K562 (cell line): ENCODE data around the gene CTSL. TPM values are rescaled to one million over a fixed set of nuclear protein-coding genes. Genes with fewer than 3 reads are reported as not detected.

ENCODE experiments used
- ATAC-seq: fragments of 200-7000 bp; cut with Tn5 transposase; 3 replicates; pipeline ENCODE4 v1.9.1; 2020; ENCODE audit warnings: moderate library complexity
- BruUV-seq: library from RNA; stranded (reverse); fragments of 400-500 nt; replicated peaks from 2 replicates; lab custom pipeline; 2021; lab: Mats Ljungman, UMichigan
- CTCF ChIA-PET: fragments of 300-600 bp; formaldehyde crosslinking; extraction: SDS; loops from one replicate; lab custom pipeline; 2021; ENCODE audit warnings: low intra/inter-chr PET ratio; lab: Yijun Ruan, JAX
- POLR2A ChIA-PET: fragments of 300-600, 350-650 bp; sonication (Branson Sonifier 250); formaldehyde crosslinking; extraction: SDS; loops from one replicate; lab custom pipeline; 2021; ENCODE audit warnings: antibody characterized with exemption, inconsistent platforms; lab: Yijun Ruan, JAX
- DNase-seq, 4 experiments: peaks; one replicate each; pipeline versions ENCODE4 v3.0.0 to v3.0.0-alpha.2; 2011 to 2018; ENCODE audit warnings: low spot score in 3 of 4, mixed read lengths in 3 of 4; ENCODE audit errors: extremely low read depth in 1 of 4
- FAIRE-seq: peaks from 2 replicates; lab custom pipeline; 2011; peaks lifted over from hg19 to GRCh38; lab: Jason Lieb, UNC
- H2AFZ ChIP-seq: 2 replicates; pipeline ENCODE4 v1.6.0; 2011; ENCODE audit warnings: low read depth, low read length, control low read depth, inconsistent platforms
- H3K27ac ChIP-seq: fragments of 200-600 bp; 3 replicates; pipeline ENCODE4 v1.8.0; 2011; ENCODE audit warnings: low read depth, mild to moderate bottlenecking, control low read depth, inconsistent platforms, low read length, moderate library complexity, mixed read lengths; ENCODE audit errors: extremely low read depth
- H3K27me3 ChIP-seq, 2 experiments: fragments of 300-600 bp in 1 of 2; 2 replicates in 1 of 2; 3 replicates in 1 of 2; pipeline versions ENCODE4 v1.6.0 to v1.8.0; 2011; ENCODE audit warnings: inconsistent platforms in 2 of 2, low read length in 2 of 2, mild to moderate bottlenecking in 1 of 2, mixed read lengths in 1 of 2, moderate library complexity in 1 of 2; ENCODE audit not compliant: control insufficient read depth in 2 of 2, insufficient read depth in 2 of 2
- H3K36me3 ChIP-seq: fragments of 300-600 bp; 3 replicates; pipeline ENCODE4 v1.8.0; 2011; ENCODE audit warnings: mild to moderate bottlenecking, low read length, inconsistent platforms; ENCODE audit not compliant: control insufficient read depth, insufficient read depth
- H3K4me1 ChIP-seq, 2 experiments: fragments of 200-600 bp in 1 of 2; replicated peaks in 1 of 2; 2 replicates in 1 of 2; 3 replicates in 1 of 2; pipeline versions ENCODE4 v1.5.1 to v1.8.0; 2011; ENCODE audit warnings: inconsistent platforms in 2 of 2, low read length in 2 of 2, mild to moderate bottlenecking in 1 of 2, mixed read lengths in 1 of 2, moderate library complexity in 1 of 2; ENCODE audit not compliant: control insufficient read depth in 2 of 2, insufficient read depth in 2 of 2
- H3K4me2 ChIP-seq: 2 replicates; pipeline ENCODE4 v1.6.1; 2011; ENCODE audit warnings: low read length, control low read depth, inconsistent platforms, mixed read lengths; ENCODE audit not compliant: insufficient read depth
- H3K4me3 ChIP-seq: fragments of 200-600 bp; sonication (generic), shearing (Covaris generic); 2 replicates; pipeline ENCODE4 v1.5.1; 2016; ENCODE audit warnings: control low read depth, inconsistent platforms
- H3K79me2 ChIP-seq: fragments of 200-600 bp; 3 replicates; pipeline ENCODE4 v1.8.0; 2011; ENCODE audit warnings: low read length, inconsistent platforms; ENCODE audit not compliant: control insufficient read depth, insufficient read depth
- H3K9ac ChIP-seq, 2 experiments: 2 replicates each; pipeline versions ENCODE4 v1.6.0 to v1.6.1; 2011; ENCODE audit warnings: low read depth in 2 of 2, low read length in 2 of 2, control low read depth in 1 of 2, inconsistent platforms in 1 of 2, mild to moderate bottlenecking in 1 of 2, mixed read lengths in 1 of 2; ENCODE audit not compliant: insufficient read depth in 1 of 2
- H3K9me1 ChIP-seq: one replicate; pipeline ENCODE4 v1.6.0; 2011; ENCODE audit warnings: inconsistent platforms, mild to moderate bottlenecking, low read length, moderate library complexity; ENCODE audit not compliant: control insufficient read depth, insufficient read depth
- H3K9me3 ChIP-seq: replicated peaks from 2 replicates; pipeline ENCODE4 v1.5.1; 2011; ENCODE audit warnings: low read depth, low read length, inconsistent platforms; ENCODE audit not compliant: control insufficient read depth, insufficient read depth
- H4K20me1 ChIP-seq: replicated peaks from 2 replicates; pipeline ENCODE4 v1.6.1; 2011; ENCODE audit warnings: low read length, inconsistent platforms, mixed read lengths; ENCODE audit not compliant: control insufficient read depth, insufficient read depth
- ATF3 ChIP-seq, 2 experiments: fragments of 450-650 bp in 1 of 2; sonication (generic) in 1 of 2; formaldehyde crosslinking in 1 of 2; IDR thresholded peaks in 1 of 2; conservative IDR thresholded peaks in 1 of 2; 2 replicates each; pipeline versions ENCODE4 v1.6.1 to v1.8.1; 2016 to 2023; ENCODE audit warnings: mild to moderate bottlenecking in 2 of 2, moderate library complexity in 2 of 2, inconsistent platforms in 1 of 2, missing genetic modification reagents in 1 of 2
- C11orf30 ChIP-seq: fragments of 450-650 bp; IDR thresholded peaks from 2 replicates; pipeline ENCODE4 v1.6.1; 2016; ENCODE audit warnings: low read depth, mild to moderate bottlenecking
- ESRRA ChIP-seq: fragments of 450-650 bp; IDR thresholded peaks from 2 replicates; pipeline ENCODE4 v1.6.1; 2014; ENCODE audit warnings: low read depth, mild to moderate bottlenecking, moderate library complexity, borderline replicate concordance
- ID3 ChIP-seq, 2 experiments: fragments of 250-450 bp in 1 of 2; fragments of 450-650 bp in 1 of 2; sonication (Bioruptor Pico) in 1 of 2; IDR thresholded peaks; 2 replicates each; pipeline versions ENCODE4 v1.6.1 to v1.8.0; 2016 to 2021; ENCODE audit warnings: mild to moderate bottlenecking in 2 of 2, moderate library complexity in 2 of 2, missing compliant biosample characterization in 1 of 2, missing genetic modification characterization in 1 of 2
- MAFG ChIP-seq: fragments of 450-650 bp; conservative IDR thresholded peaks from 2 replicates; pipeline ENCODE4 v1.6.1; 2016; ENCODE audit warnings: missing genetic modification characterization, missing compliant biosample characterization
- NR0B1 ChIP-seq: fragments of 450-650 bp; IDR thresholded peaks from one replicate; pipeline ENCODE4 v1.6.1; 2018; ENCODE audit warnings: mild to moderate bottlenecking, moderate library complexity; ENCODE audit not compliant: partially characterized antibody
- POLR2AphosphoS2 ChIP-seq: IDR thresholded peaks from 2 replicates; pipeline ENCODE4 v1.6.1; 2012; ENCODE audit warnings: low read length, improper control_type of control experiment
- POLR2AphosphoS5 ChIP-seq: IDR thresholded peaks from 2 replicates; pipeline ENCODE4 v1.6.1; 2011; ENCODE audit warnings: mild to moderate bottlenecking, low read depth, low read length, moderate library complexity; ENCODE audit not compliant: control insufficient read depth, insufficient read depth
- POLR2G ChIP-seq: fragments of 200-400 bp; formaldehyde crosslinking; IDR thresholded peaks from 2 replicates; pipeline ENCODE4 v1.6.1; 2017; ENCODE audit warnings: low read depth, mild to moderate bottlenecking, antibody characterized with exemption, low read length, moderate library complexity
- RAD51 ChIP-seq: fragments of 450-650 bp; IDR thresholded peaks from 2 replicates; pipeline ENCODE4 v1.7.1; 2016; ENCODE audit warnings: low read depth, mild to moderate bottlenecking, borderline replicate concordance
- TCF3 ChIP-seq: sonication (generic); formaldehyde crosslinking; IDR thresholded peaks from 2 replicates; pipeline ENCODE4 v1.4.0; 2020; ENCODE audit warnings: mild to moderate bottlenecking, missing genetic modification reagents
- WGBS: fragments of 100-300 bp; shearing (Covaris generic); methylation state at CpG from one replicate; pipeline ENCODE4 v1.1.6; 2016; ENCODE audit warnings: low coverage, mixed read lengths; ENCODE audit not compliant: insufficient coverage; ENCODE audit errors: missing lambda C conversion rate; 5-methylcytosine and 5-hydroxymethylcytosine counted together
- in situ Hi-C: fragments of 300-500 bp; cut with MboI; formaldehyde crosslinking; loops from 4 replicates; pipeline ENCODE4 v1.15.0; 2018; ENCODE audit warnings: inconsistent platforms, mixed read lengths
- intact Hi-C: fragments of 100-400 bp; cut with micrococcal nuclease; formaldehyde crosslinking; loops from 2 replicates; pipeline ENCODE4 v1.14.2; 2022
- polyA plus RNA-seq, 8 experiments: library from polyadenylated mRNA; depleted of rRNA in 4 of 8; stranded (reverse) in 5 of 8; unstranded in 3 of 8; fragments of >200 nt; fragmentation: Nextera tagmentation in 2 of 8; fragmentation: Illumina TruSeq in 1 of 8; extraction: Ambion mirVana in 2 of 8; extraction: Trizol in 1 of 8; gene quantifications; 2 replicates each; pipeline versions ENCODE4 v1.2.1 to v1.2.3, GENCODE V29; 2011 to 2014; ENCODE audit warnings: inconsistent platforms in 1 of 8, missing spikeins in 1 of 8
- total RNA-seq, 7 experiments: library from RNA; depleted of rRNA in 6 of 7; stranded (reverse); fragments of >200 nt in 6 of 7; fragmentation: Illumina TruSeq in 2 of 7; extraction: Trizol in 2 of 7; gene quantifications; 2 replicates each; pipeline versions ENCODE4 v1.2.1 to v1.2.3, GENCODE V29; 2011 to 2021; ENCODE audit warnings: low replicate concordance in 1 of 7

The CTSL gene
- total and polyA plus RNA-seq, 9 of the 15 experiments (the other 6 are each of a cell fraction or from before 2014, with no cell fraction given): 55.9 to 165 (median 93.7) TPM

GRCh38 chr9:87702921-87703320 is 23.0 kb upstream of the CTSL start:
- Histone ChIP-seq H3K9me3 (no peaks in the 10 kb centered on the region), H3K27ac (no peak overlapping the region), H3K4me3 (no peak overlapping the region), H2AFZ (no peak overlapping the region), H3K4me1 (peaks cover 3 to 6% of the 10 kb centered on the region in 2 experiments; a peak in 3 of 5 replicates), H3K36me3 (peaks cover 45% of the 10 kb centered on the region; the same call in 2 of the 3 replicates), H3K4me2 (no peak overlapping the region), H3K27me3 (no peaks in the 10 kb centered on the region), H3K9me1 (no peaks in the 10 kb centered on the region), H3K9ac (no peak overlapping the region), H3K79me2 (no peaks in the 10 kb centered on the region), H4K20me1 (no peaks in the 10 kb centered on the region)
- ChIA-PET CTCF (no interaction called here), POLR2A (interaction anchor here (0.6 kb wide), 3 partner anchors 111 to 463 kb away, joined by 3 read pairs; partner anchors contain the start of gene CDK20)
- FAIRE-seq: no peak
- in situ Hi-C loops: no loop called here
- no peak for DNase-seq
- 0 out of 2 replicates have a peak, but pooled peaks have one; percentile 19 for TF ChIP-seq POLR2G
- no peak for TF ChIP-seq RAD51
- no peak for TF ChIP-seq MAFG (tag)
- ATAC-seq: no peak
- WGBS: 82% methylated on average over 5 of the region's 9 CpGs
- intact Hi-C loops: no loop called here
- BruUV-seq: no TSS peak

GRCh38 chr9:87703636-87704276 is 22.2 kb upstream of the CTSL start:
- H3K4me3 ChIP-seq: no peak overlapping the region
- H3K4me1 ChIP-seq: peaks cover 3 to 6% of the 10 kb centered on the region in 2 experiments; a peak in 3 of 5 replicates
- no peaks in the 10 kb centered on the region for H3K9me1 ChIP-seq
- H3K9me3 ChIP-seq: no peaks in the 10 kb centered on the region
- POLR2A ChIA-PET: no interaction called here
- WGBS: 73% methylated on average over 7 of the region's 7 CpGs
- no peak overlapping the region for H3K27ac ChIP-seq
- peaks cover 37% of the 10 kb centered on the region; the same call in 2 of the 3 replicates for H3K36me3 ChIP-seq
- H3K9ac ChIP-seq: no peak overlapping the region
- H3K4me2 ChIP-seq: no peak overlapping the region
- no peaks in the 10 kb centered on the region for H4K20me1 ChIP-seq
- intact Hi-C loops: no loop called here
- H2AFZ ChIP-seq: no peak overlapping the region
- CTCF ChIA-PET: no interaction called here
- DNase-seq: no peak
- H3K27me3 ChIP-seq: no peaks in the 10 kb centered on the region
- no peak for FAIRE-seq
- in situ Hi-C loops: no loop called here
- H3K79me2 ChIP-seq: no peaks in the 10 kb centered on the region
- no peak for ATAC-seq
- BruUV-seq: no TSS peak
- TF ChIP-seq NR0B1 (no peak), POLR2AphosphoS2 (no peak), TCF3 (CRISPR knock-in tag) (no peak), ID3 (CRISPR knock-in tag; IDR thresholded peaks at IDR 0.05) (no peak), ID3 (tag; IDR thresholded peaks at IDR 0.05) (no peak), C11orf30 (peak; percentile 15; the same call in 1 of the 2 replicates), POLR2AphosphoS5 (no peak), ESRRA (peak; percentile 71; the same call in 1 of the 2 replicates), ATF3 (IDR thresholded peaks at IDR 0.05) (peak; percentile 59), ATF3 (CRISPR knock-in tag; conservative IDR thresholded peaks at IDR 0.05) (no peak)
